WTC11 (cell line): ENCODE data around the gene OPN4. TPM values are rescaled to one million over a fixed set of nuclear protein-coding genes. Genes with fewer than 3 reads are reported as not detected.

ENCODE experiments used
- ATAC-seq: fragments of 200-7000 bp; cut with Tn5 transposase; 2 replicates; pipeline ENCODE4 v1.10.0; 2021; ENCODE audit warnings: mild to moderate bottlenecking, moderate library complexity
- CTCF ChIA-PET: fragments of 300-600 bp; sonication (Branson Sonifier 250); formaldehyde crosslinking; loops from one replicate; lab custom pipeline; 2021; ENCODE audit warnings: antibody characterized with exemption; lab: Charles Lee
- POLR2A ChIA-PET: fragments of 350-600 bp; sonication (Branson Sonifier 250); formaldehyde crosslinking; loops from one replicate; lab custom pipeline; 2021; ENCODE audit warnings: antibody characterized with exemption; lab: Charles Lee
- DNase-seq: peaks from one replicate; pipeline ENCODE4 v3.0.0; 2021; ENCODE audit warnings: low spot score
- H3K27ac Mint-ChIP-seq: 2 replicates; pipeline ENCODE4 v1.8.0; 2021; ENCODE audit warnings: mixed read lengths
- H3K27me3 Mint-ChIP-seq: 2 replicates; pipeline ENCODE4 v1.8.0; 2021; ENCODE audit warnings: low read depth, mild to moderate bottlenecking, moderate library complexity, mixed read lengths
- H3K36me3 Mint-ChIP-seq: 2 replicates; pipeline ENCODE4 v1.8.0; 2021; ENCODE audit warnings: mixed read lengths
- H3K4me1 Mint-ChIP-seq: 2 replicates; pipeline ENCODE4 v1.8.0; 2022; ENCODE audit warnings: mixed read lengths
- H3K4me3 Mint-ChIP-seq: 2 replicates; pipeline ENCODE4 v1.8.0; 2021; ENCODE audit warnings: mild to moderate bottlenecking, moderate library complexity, mixed read lengths
- H3K9me3 Mint-ChIP-seq: 2 replicates; pipeline ENCODE4 v1.8.0; 2021; ENCODE audit warnings: mixed read lengths
- ATF6 ChIP-seq: sonication (generic); formaldehyde crosslinking; IDR thresholded peaks from 2 replicates; pipeline ENCODE4 v1.8.1; 2023; ENCODE audit warnings: mild to moderate bottlenecking, missing genetic modification reagents
- ERG ChIP-seq: fragments of 250-450 bp; sonication (Bioruptor Pico); IDR thresholded peaks from 2 replicates; pipeline ENCODE4 v1.8.0; 2021; ENCODE audit warnings: mild to moderate bottlenecking
- FOXP4 ChIP-seq: sonication (generic); formaldehyde crosslinking; IDR thresholded peaks from 2 replicates; pipeline ENCODE4 v1.8.0; 2022; ENCODE audit warnings: mild to moderate bottlenecking, missing genetic modification reagents
- HMGXB4 ChIP-seq: sonication (generic); formaldehyde crosslinking; IDR thresholded peaks from 2 replicates; pipeline ENCODE4 v1.8.1; 2023; ENCODE audit warnings: mild to moderate bottlenecking, moderate library complexity, missing genetic modification reagents
- IRF2 ChIP-seq: sonication (generic); formaldehyde crosslinking; IDR thresholded peaks from 2 replicates; pipeline ENCODE4 v1.8.0; 2022; ENCODE audit warnings: low read depth, missing genetic modification reagents, borderline replicate concordance
- KAT7 ChIP-seq: sonication (generic); formaldehyde crosslinking; IDR thresholded peaks from 2 replicates; pipeline ENCODE4 v1.8.1; 2023; ENCODE audit warnings: missing genetic modification reagents, mild to moderate bottlenecking, borderline replicate concordance
- MAX ChIP-seq: sonication (generic); formaldehyde crosslinking; IDR thresholded peaks from 2 replicates; pipeline ENCODE4 v1.8.0; 2022; ENCODE audit warnings: mild to moderate bottlenecking, missing genetic modification reagents
- MLX ChIP-seq: sonication (generic); formaldehyde crosslinking; IDR thresholded peaks from 2 replicates; pipeline ENCODE4 v1.8.1; 2023; ENCODE audit warnings: mild to moderate bottlenecking, missing genetic modification reagents, moderate library complexity
- NFE2L1 ChIP-seq: sonication (generic); formaldehyde crosslinking; IDR thresholded peaks from 2 replicates; pipeline ENCODE4 v1.8.1; 2023; ENCODE audit warnings: missing genetic modification reagents
- NR1H2 ChIP-seq: sonication (generic); formaldehyde crosslinking; IDR thresholded peaks from 2 replicates; pipeline ENCODE4 v1.9.0; 2021; ENCODE audit warnings: mild to moderate bottlenecking, moderate library complexity, missing genetic modification reagents
- OVOL2 ChIP-seq: fragments of 250-450 bp; sonication (Bioruptor Pico); IDR thresholded peaks from 2 replicates; pipeline ENCODE4 v1.9.0; 2021; ENCODE audit warnings: mild to moderate bottlenecking, borderline replicate concordance
- SMAD3 ChIP-seq: sonication (generic); formaldehyde crosslinking; IDR thresholded peaks from 2 replicates; pipeline ENCODE4 v1.8.0; 2022; ENCODE audit warnings: missing genetic modification reagents, mild to moderate bottlenecking, borderline replicate concordance
- SP1 ChIP-seq: sonication (generic); formaldehyde crosslinking; conservative IDR thresholded peaks from 2 replicates; pipeline ENCODE4 v1.8.1; 2022; ENCODE audit warnings: missing genetic modification reagents
- USF2 ChIP-seq: sonication (generic); formaldehyde crosslinking; IDR thresholded peaks from 2 replicates; pipeline ENCODE4 v1.8.1; 2023; ENCODE audit warnings: mild to moderate bottlenecking, missing genetic modification reagents, moderate library complexity
- ZBTB21 ChIP-seq: sonication (generic); formaldehyde crosslinking; IDR thresholded peaks from 2 replicates; pipeline ENCODE4 v1.8.1; 2023; ENCODE audit warnings: mild to moderate bottlenecking, missing genetic modification reagents, borderline replicate concordance
- ZBTB43 ChIP-seq: sonication (generic); formaldehyde crosslinking; IDR thresholded peaks from 2 replicates; pipeline ENCODE4 v1.8.1; 2023; ENCODE audit warnings: mild to moderate bottlenecking, missing genetic modification reagents
- ZMAT4 ChIP-seq: fragments of 250-450 bp; sonication (Bioruptor Pico); IDR thresholded peaks from 2 replicates; pipeline ENCODE4 v1.9.0; 2021; ENCODE audit warnings: mild to moderate bottlenecking
- ZNF121 ChIP-seq: sonication (generic); formaldehyde crosslinking; IDR thresholded peaks from 2 replicates; pipeline ENCODE4 v1.8.0; 2023; ENCODE audit warnings: missing genetic modification reagents
- ZNF512 ChIP-seq: sonication (generic); formaldehyde crosslinking; IDR thresholded peaks from 2 replicates; pipeline ENCODE4 v1.8.1; 2022; ENCODE audit warnings: missing genetic modification reagents, borderline replicate concordance
- ZNF671 ChIP-seq: fragments of 250-450 bp; sonication (Bioruptor Pico); IDR thresholded peaks from 2 replicates; pipeline ENCODE4 v1.8.0; 2021; ENCODE audit warnings: mild to moderate bottlenecking
- total RNA-seq: library from RNA; stranded (reverse); gene quantifications from 3 replicates; pipeline ENCODE4 v1.2.3, GENCODE V29; 2021

Gene OPN4
- total RNA-seq, 1 experiment from 2014 or later: not detected

- TF ChIP-seq FOXP4 (CRISPR knock-in tag): no peak
These were observed 968 bp upstream of the OPN4 start (continued) for GRCh38 chr10:86653379-86653778.

- POLR2A ChIA-PET: no interaction called here
- TF ChIP-seq ATF6 (CRISPR knock-in tag) (no peak), ZNF121 (CRISPR knock-in tag) (no peak), NFE2L1 (CRISPR knock-in tag) (0 out of 2 replicates have a peak, but pooled peaks have one; percentile 23), NR1H2 (CRISPR knock-in tag) (no peak), ZNF671 (CRISPR knock-in tag) (no peak), HMGXB4 (no peak), SP1 (CRISPR knock-in tag) (no peak), ZBTB43 (CRISPR knock-in tag) (0 out of 2 replicates have a peak, but pooled peaks have one; percentile 78)
- Mint-ChIP-seq H3K4me3 (no peak overlapping the region), H3K36me3 (no peaks in the 10 kb centered on the region), H3K27me3 (no peaks in the 10 kb centered on the region), H3K9me3 (no peaks in the 10 kb centered on the region), H3K4me1 (peaks cover 7% of the 10 kb centered on the region), H3K27ac (no peak overlapping the region)
- DNase-seq (no peak), ATAC-seq (no peak)
- CTCF ChIA-PET: no interaction called here
These were observed 360 bp upstream of the OPN4 start for GRCh38 chr10:86653987-86654386.

- H3K36me3 Mint-ChIP-seq: no peaks in the 10 kb centered on the region
- H3K4me3 Mint-ChIP-seq: no peak overlapping the region
- CTCF ChIA-PET: no interaction called here
- H3K4me1 Mint-ChIP-seq: peaks cover 7% of the 10 kb centered on the region
- no peaks in the 10 kb centered on the region for H3K27me3 Mint-ChIP-seq
- H3K9me3 Mint-ChIP-seq: no peaks in the 10 kb centered on the region
- ATAC-seq: no peak
- no peak overlapping the region for H3K27ac Mint-ChIP-seq
- no peak for DNase-seq
- POLR2A ChIA-PET: no interaction called here
- TF ChIP-seq ERG (CRISPR knock-in tag) (no peak), MLX (CRISPR knock-in tag) (no peak), KAT7 (CRISPR knock-in tag) (no peak), MAX (CRISPR knock-in tag) (no peak), ZBTB21 (CRISPR knock-in tag) (no peak), ZMAT4 (CRISPR knock-in tag) (no peak), SMAD3 (CRISPR knock-in tag) (no peak), IRF2 (CRISPR knock-in tag) (no peak), OVOL2 (no peak), ZNF512 (CRISPR knock-in tag) (no peak), USF2 (CRISPR knock-in tag) (no peak)
These were observed 810 bp downstream of the OPN4 start for GRCh38 chr10:86655173-86655540.
